IMR-90 (cell line): ENCODE results near the gene MAGI2. TPM values are rescaled to one million over a fixed set of nuclear protein-coding genes. Genes with fewer than 3 reads are reported as not detected.

Experiments
- ATAC-seq: fragments of 200-7000 bp; cut with Tn5 transposase; 2 replicates; pipeline ENCODE4 v1.9.1; 2020; ENCODE audit warnings: low read depth, mild to moderate bottlenecking, moderate library complexity
- BruUV-seq: library from RNA; stranded (reverse); fragments of 400-500 nt; replicated peaks from 2 replicates; lab custom pipeline; 2021; lab: Mats Ljungman, UMichigan
- CTCF ChIA-PET: fragments of 300-600 bp; formaldehyde crosslinking; extraction: SDS; loops from one replicate; lab custom pipeline; 2021; ENCODE audit warnings: antibody characterized with exemption; lab: Yijun Ruan, JAX
- POLR2A ChIA-PET: fragments of 300-600 bp; sonication (Branson Sonifier 250); formaldehyde crosslinking; loops from one replicate; lab custom pipeline; 2022; ENCODE audit warnings: antibody characterized with exemption; ENCODE audit not compliant: unreplicated experiment; lab: Charles Lee
- DNase-seq: peaks from one replicate; pipeline ENCODE4 v3.0.0; 2013
- H2AFZ ChIP-seq: replicated peaks from 2 replicates; pipeline ENCODE3; 2013; ENCODE audit warnings: low read length, mild to moderate bottlenecking; ENCODE audit not compliant: poor library complexity
- H2AK5ac ChIP-seq: 2 replicates; pipeline ENCODE4 v1.6.1; 2013; ENCODE audit warnings: low read depth, low read length, inconsistent platforms
- H2AK9ac ChIP-seq: replicated peaks from 2 replicates; pipeline ENCODE3; 2013; ENCODE audit warnings: mild to moderate bottlenecking, low read depth, low read length, moderate library complexity; ENCODE audit not compliant: poor library complexity
- H2BK120ac ChIP-seq: 2 replicates; pipeline ENCODE4 v1.6.1; 2013; ENCODE audit warnings: low read depth, low read length, inconsistent platforms
- H2BK15ac ChIP-seq: 3 replicates; pipeline ENCODE4 v1.6.1; 2013; ENCODE audit warnings: low read depth, low read length, inconsistent platforms
- H2BK20ac ChIP-seq: 2 replicates; pipeline ENCODE4 v1.6.1; 2013; ENCODE audit warnings: low read depth, mild to moderate bottlenecking, inconsistent platforms, low read length, moderate library complexity
- H2BK5ac ChIP-seq: 2 replicates; pipeline ENCODE4 v1.6.1; 2013; ENCODE audit warnings: mild to moderate bottlenecking, low read depth, low read length, inconsistent platforms; ENCODE audit not compliant: poor library complexity, severe bottlenecking
- H3K14ac ChIP-seq: replicated peaks from 2 replicates; pipeline ENCODE4 v1.6.1; 2013; ENCODE audit warnings: low read depth, low read length, inconsistent platforms
- H3K18ac ChIP-seq: 2 replicates; pipeline ENCODE4 v1.6.1; 2013; ENCODE audit warnings: low read depth, low read length, control low read depth
- H3K23ac ChIP-seq: 2 replicates; pipeline ENCODE4 v1.6.1; 2013; ENCODE audit warnings: low read depth, low read length, inconsistent platforms
- H3K27ac ChIP-seq: 2 replicates; pipeline ENCODE4 v1.5.1; 2013; ENCODE audit warnings: mild to moderate bottlenecking, control low read depth, low read length; ENCODE audit not compliant: insufficient read depth
- H3K27me3 ChIP-seq: 2 replicates; pipeline ENCODE4 v1.6.1; 2013; ENCODE audit warnings: low read length; ENCODE audit not compliant: control insufficient read depth, insufficient read depth
- H3K36me3 ChIP-seq: 2 replicates; pipeline ENCODE4 v1.6.1; 2013; ENCODE audit warnings: low read length, mixed read lengths; ENCODE audit not compliant: control insufficient read depth, insufficient read depth
- H3K4ac ChIP-seq: 2 replicates; pipeline ENCODE4 v1.6.1; 2013; ENCODE audit warnings: low read depth, low read length, inconsistent platforms
- H3K4me1 ChIP-seq: 2 replicates; pipeline ENCODE4 v1.6.1; 2013; ENCODE audit warnings: low read length, mixed read lengths; ENCODE audit not compliant: control insufficient read depth, insufficient read depth
- H3K4me2 ChIP-seq: 2 replicates; pipeline ENCODE4 v1.6.1; 2013; ENCODE audit warnings: low read depth, mild to moderate bottlenecking, control low read depth, low read length, moderate library complexity
- H3K4me3 ChIP-seq: 2 replicates; pipeline ENCODE4 v1.5.1; 2013; ENCODE audit warnings: low read depth, mild to moderate bottlenecking, control low read depth, low read length, moderate library complexity; ENCODE audit not compliant: insufficient read depth
- H3K56ac ChIP-seq: 2 replicates; pipeline ENCODE4 v1.6.1; 2013; ENCODE audit warnings: low read length, inconsistent platforms; ENCODE audit not compliant: insufficient read depth; ENCODE audit errors: extremely low read depth
- H3K79me1 ChIP-seq, 2 experiments: 2 replicates each; pipeline ENCODE4 v1.6.1; 2013; ENCODE audit warnings: low read length in 2 of 2, inconsistent platforms in 1 of 2, low read depth in 1 of 2
- H3K9ac ChIP-seq: 2 replicates; pipeline ENCODE4 v1.6.1; 2013; ENCODE audit warnings: low read depth, low read length, control low read depth
- H3K9me1 ChIP-seq: 2 replicates; pipeline ENCODE4 v1.6.1; 2013; ENCODE audit warnings: low read length, inconsistent platforms; ENCODE audit not compliant: insufficient read depth
- H3K9me3 ChIP-seq: 2 replicates; pipeline ENCODE4 v1.6.1; 2013; ENCODE audit warnings: low read length; ENCODE audit not compliant: control insufficient read depth, insufficient read depth
- H4K20me1 ChIP-seq: 2 replicates; pipeline ENCODE4 v1.6.1; 2013; ENCODE audit warnings: low read length, inconsistent platforms; ENCODE audit not compliant: insufficient read depth
- H4K5ac ChIP-seq: 2 replicates; pipeline ENCODE4 v1.6.1; 2013; ENCODE audit warnings: mild to moderate bottlenecking, low read depth, low read length, control low read depth
- H4K8ac ChIP-seq, 2 experiments: 2 replicates each; pipeline ENCODE4 v1.6.1; 2013; ENCODE audit warnings: low read depth in 2 of 2, low read length in 2 of 2, control low read depth in 1 of 2, inconsistent platforms in 1 of 2
- H4K91ac ChIP-seq: 2 replicates; pipeline ENCODE4 v1.6.1; 2013; ENCODE audit warnings: low read depth, low read length, inconsistent platforms; ENCODE audit not compliant: insufficient read depth
- BHLHE40 ChIP-seq: fragments of 150-350 bp; IDR thresholded peaks from 2 replicates; pipeline ENCODE4 v1.6.1; 2016; ENCODE audit warnings: mild to moderate bottlenecking, low read depth, low read length
- CEBPB ChIP-seq: IDR thresholded peaks from 2 replicates; pipeline ENCODE4 v1.6.1; 2012; ENCODE audit warnings: low read depth, low read length, improper control_type of control experiment
- CHD1 ChIP-seq: IDR thresholded peaks from 2 replicates; pipeline ENCODE4 v1.6.1; 2012; ENCODE audit warnings: low read depth, low read length, improper control_type of control experiment
- MAZ ChIP-seq: IDR thresholded peaks from 2 replicates; pipeline ENCODE4 v1.6.1; 2012; ENCODE audit warnings: low read depth, mild to moderate bottlenecking, low read length, improper control_type of control experiment, moderate library complexity, borderline replicate concordance
- MXI1 ChIP-seq: IDR thresholded peaks from 2 replicates; pipeline ENCODE4 v1.6.1; 2012; ENCODE audit warnings: low read depth, mild to moderate bottlenecking, low read length, moderate library complexity, borderline replicate concordance
- NFE2L2 ChIP-seq: fragments of 150-350 bp; IDR thresholded peaks from 2 replicates; pipeline ENCODE4 v1.6.1; 2016; ENCODE audit warnings: low read depth, mild to moderate bottlenecking, low read length
- POLR2A ChIP-seq: IDR thresholded peaks from 2 replicates; pipeline ENCODE4 v1.6.1; 2012; ENCODE audit warnings: mild to moderate bottlenecking, low read depth, low read length
- RAD21 ChIP-seq: IDR thresholded peaks from 2 replicates; pipeline ENCODE4 v1.6.1; 2012; ENCODE audit warnings: low read length, improper control_type of control experiment
- SMC3 ChIP-seq: fragments of 150-350 bp; IDR thresholded peaks from 2 replicates; pipeline ENCODE4 v1.6.1; 2016; ENCODE audit warnings: low read depth, mild to moderate bottlenecking, antibody characterized with exemption, low read length, moderate library complexity
- WGBS, 2 experiments: methylation state at CpG; one replicate each; pipeline versions ENCODE4 v1.1.5 to v1.1.7; 2013; ENCODE audit warnings: missing lambda C conversion rate in 2 of 2; ENCODE audit not compliant: insufficient read length in 1 of 2; ENCODE audit errors: extremely low coverage in 2 of 2; 5-methylcytosine and 5-hydroxymethylcytosine counted together
- dilution Hi-C: fragments of 300-500 bp; cut with HindIII; formaldehyde crosslinking; loops from one replicate; pipeline ENCODE4 v1.14.3; 2018; ENCODE audit warnings: low sequenced_read_pairs; ENCODE audit not compliant: unreplicated experiment
- in situ Hi-C: fragments of 300-500 bp; cut with MboI; formaldehyde crosslinking; loops from 3 replicates; pipeline ENCODE4 v1.14.3; 2019; ENCODE audit warnings: low sequenced_read_pairs, inconsistent platforms, mixed read lengths
- intact Hi-C: fragments of 100-400 bp; cut with micrococcal nuclease; formaldehyde crosslinking; loops from 2 replicates; pipeline ENCODE4 v1.10.0; 2022
- polyA plus RNA-seq, 3 experiments: library from polyadenylated mRNA; depleted of rRNA; stranded (reverse); fragments of >200 nt; gene quantifications; 2 replicates each; pipeline ENCODE4 v1.2.3, GENCODE V29; 2012; ENCODE audit warnings: low replicate concordance in 1 of 3
- total RNA-seq: library from RNA; depleted of rRNA; stranded (reverse); fragments of >200 nt; gene quantifications from 2 replicates; pipeline ENCODE4 v1.2.3, GENCODE V29; 2012
- TF ChIP-seq, protein P1 (sequence below): fragments of 150-350 bp; IDR thresholded peaks from 2 replicates; pipeline ENCODE4 v1.6.1; 2016; ENCODE audit warnings: low read depth, mild to moderate bottlenecking, low read length, moderate library complexity, borderline replicate concordance
- TF ChIP-seq, protein P2 (sequence below): conservative IDR thresholded peaks from 2 replicates; pipeline ENCODE4 v1.5.1; 2012; ENCODE audit warnings: mild to moderate bottlenecking, low read depth, low read length, improper control_type of control experiment

Gene MAGI2
- total and polyA plus RNA-seq, 2 of the 4 experiments (the other 2 are of a cell fraction), result 2.5 to 17.9 TPM

DNA sequence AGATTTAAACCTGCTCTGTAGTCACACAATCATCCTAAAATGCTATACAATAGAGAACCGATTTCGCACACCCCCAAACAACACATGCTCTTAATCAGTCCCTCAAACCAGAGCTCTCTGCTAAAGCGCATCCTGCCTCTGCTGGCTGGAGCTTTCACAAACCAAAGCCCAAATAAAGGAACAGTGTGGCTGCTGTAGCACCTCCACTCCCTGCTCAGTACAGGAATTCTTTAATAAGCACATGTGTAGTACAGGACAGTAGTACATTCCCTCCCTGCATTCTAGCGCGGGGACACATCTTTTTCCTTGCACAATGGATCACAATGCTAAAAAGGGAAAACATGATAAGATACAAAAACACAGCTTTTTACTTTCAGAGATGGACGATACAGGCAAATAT, 684.6 kb downstream of the MAGI2 start:
- Histone ChIP-seq H3K36me3 (no peaks in the 10 kb centered on the region), H3K18ac (no peak overlapping the region), H3K4me3 (peak overlapping the region; percentile 51; the same call in 1 of the 2 replicates), H4K8ac (no peak overlapping the region), H4K5ac (no peak overlapping the region), H2BK20ac (no peak overlapping the region), H2BK15ac (no peak overlapping the region), H3K56ac (no peak overlapping the region), H2AFZ (no peak overlapping the region), H3K9ac (no peak overlapping the region), H4K20me1 (no peaks in the 10 kb centered on the region), H3K27ac (no peak overlapping the region), H3K4ac (no peak overlapping the region), H3K9me1 (no peaks in the 10 kb centered on the region), H3K4me2 (peak overlapping the region; percentile 99), H3K9me3 (no peaks in the 10 kb centered on the region), H3K4me1 (peaks cover 3% of the 10 kb centered on the region; the same call in 1 of the 2 replicates), H4K91ac (no peak overlapping the region), H2BK5ac (no peak overlapping the region), H2AK9ac (no peak overlapping the region), H3K14ac (no peak overlapping the region; the same call in 1 of the 2 replicates), H2AK5ac (no peak overlapping the region), H3K27me3 (no peaks in the 10 kb centered on the region), H2BK120ac (no peak overlapping the region), H3K79me1 (peaks cover 0 to 15% of the 10 kb centered on the region in 2 experiments; a peak in 2 of 4 replicates), H3K23ac (0 out of 2 replicates have a peak overlapping the region, but pooled peaks have one; percentile 18)
- intact Hi-C loops (no loop called here), dilution Hi-C loops (no loop called here), in situ Hi-C loops (no loop called here)
- CTCF ChIA-PET, result interaction anchor here (0.7 to 1.3 kb wide), 2 partner anchors 11 to 23 kb away, joined by 3 to 4 read pairs; no protein-coding TSS in a partner anchor
- POLR2A ChIA-PET, result interaction anchor here (0.6 kb wide), 1 partner anchor 404 kb away, joined by 3 read pairs; no protein-coding TSS in a partner anchor
- BruUV-seq, result no TSS peak
- DNase-seq (no peak), ATAC-seq (peak; percentile 50)
- WGBS, 2 experiments, result 60% methylated on average over 1 of the region's 6 CpGs; no CpG with 5 or more reads in 1 of the 2 experiments
- TF ChIP-seq BHLHE40 (no peak), POLR2A (no peak), CEBPB (no peak), MXI1 (no peak), SMC3 (no peak), MAZ (no peak), RAD21 (no peak), NFE2L2 (no peak), CHD1 (no peak)
- TF ChIP-seq, protein P1, sequence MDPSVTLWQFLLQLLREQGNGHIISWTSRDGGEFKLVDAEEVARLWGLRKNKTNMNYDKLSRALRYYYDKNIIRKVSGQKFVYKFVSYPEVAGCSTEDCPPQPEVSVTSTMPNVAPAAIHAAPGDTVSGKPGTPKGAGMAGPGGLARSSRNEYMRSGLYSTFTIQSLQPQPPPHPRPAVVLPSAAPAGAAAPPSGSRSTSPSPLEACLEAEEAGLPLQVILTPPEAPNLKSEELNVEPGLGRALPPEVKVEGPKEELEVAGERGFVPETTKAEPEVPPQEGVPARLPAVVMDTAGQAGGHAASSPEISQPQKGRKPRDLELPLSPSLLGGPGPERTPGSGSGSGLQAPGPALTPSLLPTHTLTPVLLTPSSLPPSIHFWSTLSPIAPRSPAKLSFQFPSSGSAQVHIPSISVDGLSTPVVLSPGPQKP, result no peak
- TF ChIP-seq, protein P2, sequence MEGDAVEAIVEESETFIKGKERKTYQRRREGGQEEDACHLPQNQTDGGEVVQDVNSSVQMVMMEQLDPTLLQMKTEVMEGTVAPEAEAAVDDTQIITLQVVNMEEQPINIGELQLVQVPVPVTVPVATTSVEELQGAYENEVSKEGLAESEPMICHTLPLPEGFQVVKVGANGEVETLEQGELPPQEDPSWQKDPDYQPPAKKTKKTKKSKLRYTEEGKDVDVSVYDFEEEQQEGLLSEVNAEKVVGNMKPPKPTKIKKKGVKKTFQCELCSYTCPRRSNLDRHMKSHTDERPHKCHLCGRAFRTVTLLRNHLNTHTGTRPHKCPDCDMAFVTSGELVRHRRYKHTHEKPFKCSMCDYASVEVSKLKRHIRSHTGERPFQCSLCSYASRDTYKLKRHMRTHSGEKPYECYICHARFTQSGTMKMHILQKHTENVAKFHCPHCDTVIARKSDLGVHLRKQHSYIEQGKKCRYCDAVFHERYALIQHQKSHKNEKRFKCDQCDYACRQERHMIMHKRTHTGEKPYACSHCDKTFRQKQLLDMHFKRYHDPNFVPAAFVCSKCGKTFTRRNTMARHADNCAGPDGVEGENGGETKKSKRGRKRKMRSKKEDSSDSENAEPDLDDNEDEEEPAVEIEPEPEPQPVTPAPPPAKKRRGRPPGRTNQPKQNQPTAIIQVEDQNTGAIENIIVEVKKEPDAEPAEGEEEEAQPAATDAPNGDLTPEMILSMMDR, result no peak
